Natural killer cell (primary cell): Measurements from ENCODE around the gene ZNF467. TPM values are rescaled to one million over a fixed set of nuclear protein-coding genes. Genes with fewer than 3 reads are reported as not detected.

Experiments used
- ATAC-seq, 3 donors: fragments of 150-1000 bp in 2 of 3; fragments of 200-7000 bp in 1 of 3; cut with Tn5 transposase; 1 replicate in 1 of 3; 2 replicates in 2 of 3; pipeline ENCODE4 v1.10.0; 2021; ENCODE audit warnings: mild to moderate bottlenecking in 2 of 3, moderate library complexity in 2 of 3
- DNase-seq, 2 donors: peaks; one replicate each; pipeline versions ENCODE4 v3.0.0 to v3.0.0-alpha.2; 2013 to 2021; ENCODE audit warnings: mixed read lengths in 1 of 2
- H3K27ac ChIP-seq: one replicate; pipeline ENCODE4 v1.5.1; 2013; ENCODE audit warnings: mild to moderate bottlenecking, low read length
- H3K27me3 ChIP-seq: one replicate; pipeline ENCODE4 v1.6.1; 2013; ENCODE audit warnings: low read length; ENCODE audit not compliant: control insufficient read depth, insufficient read depth
- H3K36me3 ChIP-seq: one replicate; pipeline ENCODE4 v1.6.1; 2013; ENCODE audit warnings: low read length; ENCODE audit not compliant: control insufficient read depth, insufficient read depth
- H3K4me1 ChIP-seq: one replicate; pipeline ENCODE4 v1.6.1; 2013; ENCODE audit warnings: low read length; ENCODE audit not compliant: control insufficient read depth, insufficient read depth
- H3K4me3 ChIP-seq: one replicate; pipeline ENCODE4 v1.5.1; 2013; ENCODE audit warnings: low read length
- H3K9me3 ChIP-seq: one replicate; pipeline ENCODE4 v1.6.1; 2013; ENCODE audit warnings: low read length; ENCODE audit not compliant: control insufficient read depth, insufficient read depth
- H3K27ac Mint-ChIP-seq, 2 donors: one replicate each; pipeline ENCODE4 v1.8.0; 2022; ENCODE audit warnings: mild to moderate bottlenecking in 2 of 2, mixed read lengths in 2 of 2, moderate library complexity in 1 of 2
- H3K27me3 Mint-ChIP-seq, 2 donors: one replicate each; pipeline ENCODE4 v1.8.0; 2022; ENCODE audit warnings: low read depth in 2 of 2, mixed read lengths in 2 of 2
- H3K36me3 Mint-ChIP-seq: one replicate; pipeline ENCODE4 v1.8.0; 2022; ENCODE audit warnings: mixed read lengths
- H3K4me1 Mint-ChIP-seq, 2 donors: one replicate each; pipeline ENCODE4 v1.8.0; 2022; ENCODE audit warnings: mixed read lengths in 2 of 2
- H3K4me3 Mint-ChIP-seq: one replicate; pipeline ENCODE4 v1.8.0; 2022; ENCODE audit warnings: mild to moderate bottlenecking, moderate library complexity, mixed read lengths
- H3K9me3 Mint-ChIP-seq, 2 donors: one replicate each; pipeline ENCODE4 v1.8.0; 2022; ENCODE audit warnings: mixed read lengths in 2 of 2
- CTCF ChIP-seq: fragments of 200-600 bp; IDR thresholded peaks from one replicate; pipeline ENCODE4 v1.8.0; 2022; ENCODE audit warnings: antibody characterized with exemption
- WGBS: methylation state at CpG from one replicate; pipeline ENCODE4 v1.1.7; 2013; ENCODE audit warnings: missing lambda C conversion rate; ENCODE audit not compliant: insufficient coverage; 5-methylcytosine and 5-hydroxymethylcytosine counted together
- intact Hi-C: fragments of 100-400 bp; cut with micrococcal nuclease; formaldehyde crosslinking; loops from one replicate; pipeline ENCODE4 v1.14.2; 2022
- total RNA-seq, 4 donors: library from RNA; stranded (reverse); fragments of 120-200 nt in 1 of 4; gene quantifications; one replicate each; pipeline versions ENCODE4 v1.2.3 to v1.2.4, GENCODE V29; 2013 to 2022

The ZNF467 gene
- total RNA-seq, 3 donors from 2014 or later (not counting 1 experiment from before 2014, with no cell fraction given) = 2.8 to 5.4 (median 3.7) TPM

DNA sequence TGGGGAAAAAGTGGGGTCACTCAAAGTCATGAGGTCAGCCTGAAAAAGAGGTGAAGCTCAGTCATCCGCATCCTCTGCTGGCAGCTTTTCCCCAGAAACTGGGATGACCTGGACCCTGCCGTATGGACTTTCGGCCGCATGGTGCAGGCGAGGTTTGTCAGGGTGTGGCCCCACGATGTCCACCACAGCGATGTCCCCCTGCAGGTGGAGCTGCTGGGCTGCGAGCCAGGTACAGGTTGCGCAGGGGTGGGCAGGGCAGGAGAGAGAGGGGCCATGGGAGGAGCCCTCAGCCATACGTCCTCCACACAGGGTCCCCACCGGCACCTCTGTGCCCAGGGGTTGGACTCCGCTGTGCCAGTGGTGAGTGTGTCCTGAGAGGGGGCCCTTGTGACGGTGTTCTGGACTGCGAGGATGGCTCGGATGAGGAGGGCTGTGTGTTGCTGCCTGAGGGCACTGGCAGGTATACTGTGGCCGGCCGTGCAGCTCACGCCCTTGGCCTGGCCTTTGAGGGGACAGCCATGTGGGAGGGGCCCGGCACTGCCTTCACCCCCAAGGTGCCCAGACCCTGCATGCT is 23.0 kb upstream of the ZNF467 start:
- H3K9me3 ChIP-seq = no peaks in the 10 kb centered on the region
- no peak overlapping the region for H3K4me3 ChIP-seq
- intact Hi-C loops = loop anchor here (5.0 kb wide), 1 partner anchor 134 kb away; no protein-coding TSS in a partner anchor
- 95% methylated on average over 19 of the region's 19 CpGs for WGBS
- Mint-ChIP-seq H3K27ac (no peak overlapping the region), H3K4me1 (peaks cover 0 to under 1% of the 10 kb centered on the region in 2 donors), H3K4me3 (no peak overlapping the region), H3K27me3 (peaks cover 0 to 6% of the 10 kb centered on the region in 2 donors), H3K36me3 (no peaks in the 10 kb centered on the region), H3K9me3 (no peaks in the 10 kb centered on the region)
- H3K4me1 ChIP-seq = no peaks in the 10 kb centered on the region
- no peak for ATAC-seq
- no peak overlapping the region for H3K27ac ChIP-seq
- DNase-seq = no peak
- no peaks in the 10 kb centered on the region for H3K36me3 ChIP-seq
- no peak for TF ChIP-seq CTCF
- H3K27me3 ChIP-seq = peaks cover 2% of the 10 kb centered on the region

GRCh38 chr7:149795126-149795525 is 21.7 kb upstream of the ZNF467 start:
- H3K36me3 Mint-ChIP-seq = no peaks in the 10 kb centered on the region
- Histone ChIP-seq H3K4me3 (no peak overlapping the region), H3K36me3 (no peaks in the 10 kb centered on the region), H3K27ac (no peak overlapping the region), H3K27me3 (peaks cover 2% of the 10 kb centered on the region), H3K9me3 (no peaks in the 10 kb centered on the region), H3K4me1 (no peaks in the 10 kb centered on the region)
- TF ChIP-seq CTCF = no peak
- no peak for DNase-seq
- no peak overlapping the region for H3K4me3 Mint-ChIP-seq
- ATAC-seq = no peak
- H3K27me3 Mint-ChIP-seq = peaks cover 0 to 14% of the 10 kb centered on the region in 2 donors
- H3K9me3 Mint-ChIP-seq = no peaks in the 10 kb centered on the region
- no peak overlapping the region for H3K27ac Mint-ChIP-seq
- WGBS = 85% methylated on average over 10 of the region's 10 CpGs
- peaks cover 0 to 5% of the 10 kb centered on the region in 2 donors for H3K4me1 Mint-ChIP-seq
- intact Hi-C loops = loop anchor here (5.0 kb wide), 1 partner anchor 133 kb away; no protein-coding TSS in a partner anchor

- DNase-seq = no peak
- WGBS = 96% methylated on average over 6 of the region's 6 CpGs
- no peak for TF ChIP-seq CTCF
- no peak overlapping the region for H3K27ac Mint-ChIP-seq
- H3K4me1 ChIP-seq = no peaks in the 10 kb centered on the region
- H3K4me3 ChIP-seq = no peak overlapping the region
- H3K9me3 ChIP-seq = no peaks in the 10 kb centered on the region
- no peak for ATAC-seq
- no peaks in the 10 kb centered on the region for H3K36me3 ChIP-seq
- peaks cover 0 to 9% of the 10 kb centered on the region in 2 donors for H3K4me1 Mint-ChIP-seq
- no peak overlapping the region for H3K27ac ChIP-seq
- no peaks in the 10 kb centered on the region for H3K9me3 Mint-ChIP-seq
- intact Hi-C loops = loop anchor here (5.0 kb wide), 1 partner anchor 132 kb away; no protein-coding TSS in a partner anchor
- H3K27me3 Mint-ChIP-seq = peaks cover 0 to 18% of the 10 kb centered on the region in 2 donors
- H3K4me3 Mint-ChIP-seq = no peak overlapping the region
- no peaks in the 10 kb centered on the region for H3K36me3 Mint-ChIP-seq
- H3K27me3 ChIP-seq = peaks cover 3% of the 10 kb centered on the region
Observed at GRCh38 chr7:149794661-149795060, 21.3 kb upstream of the ZNF467 start.

- Mint-ChIP-seq H3K4me3 (no peak overlapping the region), H3K4me1 (peaks cover 0 to 12% of the 10 kb centered on the region in 2 donors), H3K36me3 (no peaks in the 10 kb centered on the region), H3K27ac (no peak overlapping the region), H3K27me3 (peaks cover 0 to 26% of the 10 kb centered on the region in 2 donors), H3K9me3 (no peaks in the 10 kb centered on the region)
- Histone ChIP-seq H3K27ac (no peak overlapping the region), H3K4me3 (no peak overlapping the region), H3K36me3 (no peaks in the 10 kb centered on the region), H3K9me3 (no peaks in the 10 kb centered on the region), H3K4me1 (no peaks in the 10 kb centered on the region), H3K27me3 (peaks cover 3% of the 10 kb centered on the region)
- intact Hi-C loops = no loop called here
- ATAC-seq (no peak), DNase-seq (no peak)
- TF ChIP-seq CTCF = no peak
- WGBS = 87% methylated on average over 10 of the region's 10 CpGs
Observed at GRCh38 chr7:149793261-149793660, 19.9 kb upstream of the ZNF467 start.
